H1 (cell line): Measurements from ENCODE around the gene PDSS1. TPM values are rescaled to one million over a fixed set of nuclear protein-coding genes. Genes with fewer than 3 reads are reported as not detected.
"Not testable (repeated sequence)": the region's sequence is repeated elsewhere in the genome, so short reads cannot be mapped to it uniquely, and the experiment has no call there.

Experiments used
- CTCF ChIA-PET: fragments of 300-600 bp; sonication (Branson Sonifier 250); formaldehyde crosslinking; loops from one replicate; lab custom pipeline; 2021; ENCODE audit not compliant: partially characterized antibody; lab: Charles Lee
- POLR2A ChIA-PET: fragments of 300-600 bp; sonication (Branson Sonifier 250); formaldehyde crosslinking; loops from one replicate; lab custom pipeline; 2021; ENCODE audit warnings: inconsistent platforms; ENCODE audit not compliant: partially characterized antibody; lab: Charles Lee
- DNase-seq, 2 experiments: peaks; one replicate each; pipeline versions ENCODE4 v3.0.0 to v3.0.0-alpha.2; 2010 to 2022; ENCODE audit warnings: low spot score in 2 of 2, low read depth in 1 of 2, mixed read lengths in 1 of 2
- FAIRE-seq: peaks from 2 replicates; lab custom pipeline; 2011; peaks lifted over from hg19 to GRCh38; lab: Jason Lieb, UNC
- H2AFZ ChIP-seq: 2 replicates; pipeline ENCODE4 v1.8.1; 2012; ENCODE audit warnings: low read length, inconsistent platforms
- H2AK5ac ChIP-seq: 2 replicates; pipeline ENCODE4 v1.6.1; 2013; ENCODE audit warnings: low read depth, low read length
- H2BK120ac ChIP-seq: replicated peaks from 2 replicates; pipeline ENCODE3; 2013; ENCODE audit warnings: low read depth, low read length, inconsistent platforms
- H2BK12ac ChIP-seq: 2 replicates; pipeline ENCODE4 v1.6.1; 2013; ENCODE audit warnings: low read depth, low read length
- H2BK15ac ChIP-seq: 2 replicates; pipeline ENCODE4 v1.6.1; 2013; ENCODE audit warnings: low read length
- H2BK20ac ChIP-seq: 2 replicates; pipeline ENCODE4 v1.6.1; 2013; ENCODE audit warnings: low read length
- H2BK5ac ChIP-seq: 2 replicates; pipeline ENCODE4 v1.6.1; 2013; ENCODE audit warnings: low read depth, low read length
- H3K14ac ChIP-seq: 2 replicates; pipeline ENCODE4 v1.6.1; 2013; ENCODE audit warnings: inconsistent platforms; ENCODE audit not compliant: insufficient read length
- H3K18ac ChIP-seq: 2 replicates; pipeline ENCODE4 v1.6.1; 2013; ENCODE audit warnings: low read length; ENCODE audit errors: extremely low read depth
- H3K23ac ChIP-seq: 2 replicates; pipeline ENCODE4 v1.6.1; 2013; ENCODE audit warnings: inconsistent platforms; ENCODE audit not compliant: insufficient read length
- H3K23me2 ChIP-seq: 2 replicates; pipeline ENCODE4 v1.6.1; 2013; ENCODE audit warnings: low read depth, low read length
- H3K27ac ChIP-seq: 2 replicates; pipeline ENCODE4 v1.6.1; 2011; ENCODE audit warnings: low read depth, low read length, inconsistent platforms
- H3K27me3 ChIP-seq, 4 experiments: replicated peaks in 1 of 4; 1 replicate in 1 of 4; 2 replicates in 3 of 4; pipeline versions ENCODE4 v1.6.1 to v1.8.1; 2011 to 2013; ENCODE audit warnings: low read length in 3 of 4, mild to moderate bottlenecking in 3 of 4, inconsistent platforms in 2 of 4, mixed read lengths in 2 of 4, moderate library complexity in 1 of 4; ENCODE audit not compliant: control insufficient read depth in 3 of 4, insufficient read depth in 3 of 4; ENCODE audit errors: extremely low read depth in 1 of 4
- H3K36me3 ChIP-seq, 4 experiments: 2 replicates each; pipeline versions ENCODE4 v1.6.1 to v1.8.1; 2011 to 2013; ENCODE audit warnings: mild to moderate bottlenecking in 4 of 4, low read length in 3 of 4, moderate library complexity in 2 of 4, control low read depth in 1 of 4, inconsistent platforms in 1 of 4; ENCODE audit not compliant: insufficient read depth in 4 of 4, control insufficient read depth in 2 of 4
- H3K4ac ChIP-seq: replicated peaks from 2 replicates; pipeline ENCODE3; 2013; ENCODE audit warnings: low read length, low read depth, mixed read lengths, inconsistent platforms; ENCODE audit not compliant: insufficient read length
- H3K4me1 ChIP-seq, 4 experiments: replicated peaks in 1 of 4; 1 replicate in 1 of 4; 2 replicates in 3 of 4; pipeline versions ENCODE4 v1.6.1 to v1.8.1; 2011 to 2013; ENCODE audit warnings: low read length in 3 of 4, inconsistent platforms in 2 of 4, mixed read lengths in 1 of 4; ENCODE audit not compliant: insufficient read depth in 4 of 4, control insufficient read depth in 3 of 4
- H3K4me2 ChIP-seq, 2 experiments: 2 replicates each; pipeline versions ENCODE4 v1.6.1 to v1.8.1; 2011 to 2013; ENCODE audit warnings: low read depth in 2 of 2, low read length in 2 of 2, control low read depth in 1 of 2, inconsistent platforms in 1 of 2, mild to moderate bottlenecking in 1 of 2; ENCODE audit not compliant: insufficient read depth in 1 of 2
- H3K4me3 ChIP-seq, 4 experiments: fragments of 200-600, 300-600 bp in 1 of 4; sonication (generic), shearing (Covaris generic), sonication (Bioruptor Twin) in 1 of 4; 2 replicates each; pipeline versions ENCODE4 v1.5.1 to v1.8.1; 2011 to 2016; ENCODE audit warnings: low read length in 4 of 4, low read depth in 3 of 4, control low read depth in 2 of 4, inconsistent platforms in 2 of 4, mild to moderate bottlenecking in 2 of 4, mixed read lengths in 1 of 4, moderate library complexity in 1 of 4; ENCODE audit not compliant: insufficient read depth in 2 of 4; ENCODE audit errors: extremely low read depth in 1 of 4
- H3K56ac ChIP-seq: replicated peaks from 2 replicates; pipeline ENCODE3; 2013; ENCODE audit warnings: low read depth, mild to moderate bottlenecking, mixed read lengths, low read length, inconsistent platforms; ENCODE audit not compliant: insufficient read length
- H3K79me1 ChIP-seq: 2 replicates; pipeline ENCODE4 v1.6.1; 2013; ENCODE audit warnings: low read depth, low read length, control low read depth
- H3K79me2 ChIP-seq, 2 experiments: 2 replicates each; pipeline versions ENCODE4 v1.6.1 to v1.8.1; 2012 to 2013; ENCODE audit warnings: low read length in 2 of 2, mild to moderate bottlenecking in 2 of 2, inconsistent platforms in 1 of 2; ENCODE audit not compliant: insufficient read depth in 2 of 2, control insufficient read depth in 1 of 2
- H3K9ac ChIP-seq, 4 experiments: replicated peaks in 1 of 4; 1 replicate in 1 of 4; 2 replicates in 3 of 4; pipeline versions ENCODE4 v1.6.1 to v1.8.1; 2011 to 2013; ENCODE audit warnings: low read depth in 3 of 4, low read length in 3 of 4, control low read depth in 2 of 4, mild to moderate bottlenecking in 2 of 4, moderate library complexity in 2 of 4, inconsistent platforms in 1 of 4; ENCODE audit errors: extremely low read depth in 1 of 4
- H3K9me3 ChIP-seq, 2 experiments: 2 replicates each; pipeline versions ENCODE4 v1.6.1 to v1.8.1; 2012 to 2013; ENCODE audit warnings: mild to moderate bottlenecking in 2 of 2, moderate library complexity in 2 of 2, control low read depth in 1 of 2, inconsistent platforms in 1 of 2, low read depth in 1 of 2, low read length in 1 of 2, mixed read lengths in 1 of 2; ENCODE audit not compliant: insufficient read depth in 2 of 2
- H4K20me1 ChIP-seq, 2 experiments: replicated peaks in 1 of 2; 2 replicates each; pipeline versions ENCODE3 to v1.8.1; 2011 to 2013; ENCODE audit warnings: inconsistent platforms in 2 of 2, low read length in 2 of 2, mild to moderate bottlenecking in 1 of 2; ENCODE audit not compliant: insufficient read depth in 2 of 2, control insufficient read depth in 1 of 2
- H4K5ac ChIP-seq: 2 replicates; pipeline ENCODE4 v1.6.1; 2013; ENCODE audit warnings: low read length, low read depth, mixed read lengths, inconsistent platforms; ENCODE audit not compliant: insufficient read length
- H4K8ac ChIP-seq: 2 replicates; pipeline ENCODE4 v1.8.0; 2013; ENCODE audit warnings: mild to moderate bottlenecking, moderate library complexity, low read length, inconsistent platforms; ENCODE audit not compliant: insufficient read depth; ENCODE audit errors: extremely low read depth
- H4K91ac ChIP-seq: replicated peaks from 2 replicates; pipeline ENCODE3; 2013; ENCODE audit warnings: low read length, mixed read lengths, inconsistent platforms; ENCODE audit not compliant: insufficient read length
- WGBS, 2 experiments: shearing (Covaris generic) in 1 of 2; methylation state at CpG; one replicate each; pipeline versions ENCODE4 v1.1.6 to v1.1.7; 2013 to 2015; ENCODE audit warnings: low lambda C conversion rate in 2 of 2, mixed read lengths in 2 of 2, inconsistent platforms in 1 of 2, low coverage in 1 of 2, missing lambda C conversion rate in 1 of 2; ENCODE audit not compliant: insufficient replicate concordance in 2 of 2, insufficient coverage in 1 of 2, insufficient read length in 1 of 2; ENCODE audit errors: extremely low coverage in 1 of 2, missing lambda C conversion rate in 1 of 2; 5-methylcytosine and 5-hydroxymethylcytosine counted together
- polyA plus RNA-seq, 7 experiments: library from polyadenylated mRNA; depleted of rRNA in 3 of 7; stranded (reverse) in 5 of 7; unstranded in 2 of 7; fragments of >200 nt in 5 of 7; fragments of 200-250 nt in 2 of 7; gene quantifications; 1 replicate in 5 of 7; 2 replicates in 1 of 7; 4 replicates in 1 of 7; pipeline versions ENCODE4 v1.2.1 to v1.2.3, GENCODE V29; 2011 to 2013; ENCODE audit warnings: missing spikeins in 2 of 7, mixed read lengths in 2 of 7
- total RNA-seq: library from RNA; stranded (reverse); fragmentation: NEBNext Ultra II Directional; extraction: Animal tissue kit (Norgen Biotek cat#: 25700); gene quantifications from 2 replicates; pipeline ENCODE4 v1.2.1, GENCODE V29; 2021

The PDSS1 gene
- total and polyA plus RNA-seq, 2 of the 8 experiments (the other 6 are each of a cell fraction or from before 2014, with no cell fraction given), result 21.3 to 26.0 TPM

- CTCF ChIA-PET, result interaction anchor here (1.0 to 1.8 kb wide), 3 partner anchors 9 to 64 kb away, joined by 4 to 6 read pairs (median 4); no protein-coding TSS in a partner anchor
- H2AK5ac ChIP-seq, H3K9ac ChIP-seq, H2BK5ac ChIP-seq, DNase-seq, H3K27ac ChIP-seq, H2BK15ac ChIP-seq, H3K9me3 ChIP-seq, H3K56ac ChIP-seq, H2BK12ac ChIP-seq, H2BK120ac ChIP-seq, H3K4me2 ChIP-seq, H4K8ac ChIP-seq, H3K79me1 ChIP-seq, H3K4ac ChIP-seq, H4K91ac ChIP-seq, H3K18ac ChIP-seq, H3K36me3 ChIP-seq, H3K4me3 ChIP-seq, FAIRE-seq, POLR2A ChIA-PET, H3K23me2 ChIP-seq, H3K23ac ChIP-seq, H3K4me1 ChIP-seq, H2AFZ ChIP-seq, H3K27me3 ChIP-seq, H4K5ac ChIP-seq, H3K14ac ChIP-seq, H2BK20ac ChIP-seq, H4K20me1 ChIP-seq: not testable (repeated sequence)
- 94% methylated on average over 2 of the region's 2 CpGs; no CpG with 5 or more reads in 1 of the 2 experiments for WGBS, 2 experiments
- peaks cover 0 to 42% of the 10 kb centered on the region in 2 experiments; a peak in 2 of 4 replicates for H3K79me2 ChIP-seq
These were observed 92.3 kb downstream of the PDSS1 start for GRCh38 chr10:26789779-26790178.
